T-cell (primary cell): Measurements from ENCODE around the gene COG2. TPM values are rescaled to one million over a fixed set of nuclear protein-coding genes. Genes with fewer than 3 reads are reported as not detected.

Experiments used
- ATAC-seq, 4 experiments: fragments of 200-7000 bp in 3 of 4; fragments of 150-1000 bp in 1 of 4; cut with Tn5 transposase; replicated peaks in 1 of 4; 1 replicate in 3 of 4; 2 replicates in 1 of 4; pipeline ENCODE4 v1.10.0; 2021; ENCODE audit warnings: moderate library complexity in 3 of 4, mild to moderate bottlenecking in 2 of 4, moderate number of reproducible peaks in 1 of 4
- CTCF ChIA-PET, 2 donors: fragments of 300-600 bp; sonication (Branson Sonifier 250); formaldehyde crosslinking; loops; one replicate each; lab custom pipeline; 2022; ENCODE audit warnings: antibody characterized with exemption in 2 of 2; lab: Charles Lee
- POLR2A ChIA-PET, 2 donors: fragments of 300-600 bp; sonication (Branson Sonifier 250); formaldehyde crosslinking; loops; one replicate each; lab custom pipeline; 2022; ENCODE audit warnings: antibody characterized with exemption in 2 of 2; lab: Charles Lee
- DNase-seq, 35 experiments: peaks; one replicate each; pipeline versions ENCODE4 v3.0.0 to v3.0.0-alpha.2; 2013 to 2023
- H3K27ac ChIP-seq: one replicate; pipeline ENCODE4 v1.5.1; 2013; ENCODE audit warnings: low read length
- H3K27me3 ChIP-seq, 2 experiments: replicated peaks in 1 of 2; 1 replicate in 1 of 2; 2 replicates in 1 of 2; pipeline versions ENCODE4 v1.6.1 to v1.7.0; 2013; ENCODE audit warnings: low read length in 1 of 2, mixed read lengths in 1 of 2; ENCODE audit not compliant: control insufficient read depth in 2 of 2, insufficient read depth in 2 of 2; ENCODE audit errors: extremely low read depth in 1 of 2
- H3K36me3 ChIP-seq, 2 donors: 1 replicate in 1 of 2; 2 replicates in 1 of 2; pipeline versions ENCODE4 v1.6.1 to v1.7.0; 2013; ENCODE audit warnings: low read length in 1 of 2; ENCODE audit not compliant: control insufficient read depth in 2 of 2, insufficient read depth in 1 of 2; ENCODE audit errors: extremely low read depth in 1 of 2
- H3K4me1 ChIP-seq, 2 experiments: 1 replicate in 1 of 2; 2 replicates in 1 of 2; pipeline versions ENCODE4 v1.6.1 to v1.7.0; 2013; ENCODE audit warnings: low read length in 2 of 2, mixed read lengths in 1 of 2; ENCODE audit not compliant: insufficient read depth in 2 of 2, control insufficient read depth in 1 of 2; ENCODE audit errors: extremely low read depth in 1 of 2
- H3K4me3 ChIP-seq, 2 donors: 1 replicate in 1 of 2; 2 replicates in 1 of 2; pipeline versions ENCODE4 v1.5.1 to v1.7.0; 2013; ENCODE audit warnings: mild to moderate bottlenecking in 2 of 2, low read length in 1 of 2, moderate library complexity in 1 of 2; ENCODE audit not compliant: control insufficient read depth in 1 of 2; ENCODE audit errors: extremely low read depth in 1 of 2
- H3K9me3 ChIP-seq: 2 replicates; pipeline ENCODE4 v1.7.0; 2013
- H3K27ac Mint-ChIP-seq, 2 donors: one replicate each; pipeline ENCODE4 v1.8.0; 2020 to 2021; ENCODE audit warnings: mild to moderate bottlenecking in 2 of 2, mixed read lengths in 2 of 2
- H3K27me3 Mint-ChIP-seq, 2 donors: one replicate each; pipeline ENCODE4 v1.8.0; 2021 to 2022; ENCODE audit warnings: mixed read lengths in 2 of 2
- H3K36me3 Mint-ChIP-seq: one replicate; pipeline ENCODE4 v1.8.0; 2021; ENCODE audit warnings: mixed read lengths
- H3K4me1 Mint-ChIP-seq, 3 donors: one replicate each; pipeline ENCODE4 v1.8.0; 2020 to 2022; ENCODE audit warnings: mixed read lengths in 3 of 3, mild to moderate bottlenecking in 1 of 3
- H3K4me3 Mint-ChIP-seq, 3 donors: one replicate each; pipeline ENCODE4 v1.8.0; 2020 to 2022; ENCODE audit warnings: mild to moderate bottlenecking in 3 of 3, mixed read lengths in 3 of 3, moderate library complexity in 3 of 3
- H3K9me3 Mint-ChIP-seq, 3 donors: one replicate each; pipeline ENCODE4 v1.8.0; 2020 to 2022; ENCODE audit warnings: mixed read lengths in 3 of 3
- WGBS: methylation state at CpG from one replicate; pipeline ENCODE4 v1.1.5; 2013; ENCODE audit warnings: missing lambda C conversion rate; ENCODE audit not compliant: insufficient coverage; 5-methylcytosine and 5-hydroxymethylcytosine counted together
- total RNA-seq, 35 experiments: library from RNA in 6 of 35; stranded (reverse) in 6 of 35; fragments of 120-200 nt in 1 of 35; gene quantifications; one replicate each; pipeline versions ENCODE4 v1.2.1 to v1.2.4 and lab custom pipeline; 2013 to 2026

Gene COG2
- total RNA-seq, 5 donors from 2014 or later (not counting 1 experiment from before 2014, with no cell fraction given) = 30.5 to 38.6 (median 37.1) TPM

DNA sequence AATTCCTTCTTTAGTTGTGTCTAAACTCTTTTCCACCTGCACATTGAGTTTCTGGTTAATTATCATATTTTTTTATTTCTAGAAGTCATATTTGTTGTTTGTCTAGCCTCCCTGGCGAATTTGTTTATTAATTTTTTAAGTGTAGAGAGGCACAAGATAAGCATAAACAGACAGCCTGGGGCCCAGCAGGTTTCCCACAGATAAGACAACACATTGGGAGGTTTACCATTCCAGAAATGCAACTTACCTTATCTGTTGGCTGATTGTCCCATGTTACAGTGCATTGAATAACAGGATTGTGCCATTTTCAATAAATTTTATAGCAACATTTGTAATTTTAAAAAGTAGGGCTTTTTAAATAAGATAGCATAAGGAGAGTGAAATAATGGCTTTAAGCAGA, 34.9 kb downstream of the COG2 start:
- Histone ChIP-seq H3K36me3 (peaks cover 4 to 85% of the 10 kb centered on the region in 2 donors), H3K4me3 (no peak overlapping the region), H3K9me3 (no peaks in the 10 kb centered on the region), H3K27ac (no peak overlapping the region), H3K27me3 (no peaks in the 10 kb centered on the region), H3K4me1 (peaks cover 0 to 5% of the 10 kb centered on the region in 2 experiments)
- DNase-seq (no peak), ATAC-seq (no peak)
- Mint-ChIP-seq H3K36me3 (peaks cover 64% of the 10 kb centered on the region), H3K9me3 (no peaks in the 10 kb centered on the region), H3K4me3 (no peak overlapping the region), H3K27me3 (no peaks in the 10 kb centered on the region), H3K27ac (no peak overlapping the region), H3K4me1 (no peaks in the 10 kb centered on the region)
- POLR2A ChIA-PET = no interaction called here
- WGBS = no CpG with 5 or more reads among the region's 1 CpG
- CTCF ChIA-PET = no interaction called here

DNA sequence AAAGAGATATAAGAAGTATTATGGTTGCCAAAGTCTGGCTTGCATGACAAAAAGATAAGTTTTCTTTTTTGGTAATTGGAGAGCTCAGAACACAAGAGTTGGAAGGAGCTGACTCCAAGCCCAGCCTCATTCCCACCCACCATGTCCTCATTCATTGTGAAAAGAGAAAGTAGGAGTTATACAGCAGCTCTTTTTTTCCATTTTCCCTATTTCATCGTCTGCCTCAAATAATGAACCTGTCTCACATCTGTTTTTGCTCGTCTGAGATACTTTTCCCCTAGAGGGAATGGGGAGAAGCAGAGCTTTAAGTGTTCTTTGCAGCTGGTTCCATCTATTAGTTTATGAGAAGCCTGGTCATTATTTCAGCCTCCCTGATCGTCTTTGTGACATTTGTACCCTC, 36.9 kb downstream of the COG2 start:
- no peak for DNase-seq
- CTCF ChIA-PET = no interaction called here

DNA sequence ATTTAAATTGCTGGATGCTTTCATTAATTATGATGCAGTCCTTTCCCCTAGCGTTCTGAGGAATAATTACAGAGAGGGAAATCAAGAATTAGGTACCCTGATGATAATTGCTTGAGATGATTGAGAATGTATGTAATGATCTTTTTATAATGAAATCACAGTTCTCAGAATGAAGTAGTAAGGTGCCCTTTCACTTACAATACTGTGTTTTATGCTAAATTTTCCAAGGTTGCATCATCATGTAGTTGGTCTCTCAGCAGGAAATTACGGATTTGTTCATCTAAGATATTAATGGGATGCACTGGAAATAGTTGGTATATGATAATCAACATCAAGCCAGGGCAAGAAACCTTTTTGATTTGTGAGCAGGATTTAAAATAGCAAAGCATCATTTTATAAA, 37.5 kb downstream of the COG2 start:
- no peak overlapping the region for H3K4me3 Mint-ChIP-seq
- H3K27me3 Mint-ChIP-seq = no peaks in the 10 kb centered on the region
- ChIA-PET POLR2A (no interaction called here), CTCF (no interaction called here)
- H3K27ac Mint-ChIP-seq = no peak overlapping the region
- DNase-seq = no peak
- no peak overlapping the region for H3K4me3 ChIP-seq
- ATAC-seq = no peak
- H3K4me1 Mint-ChIP-seq = peaks cover 0 to 5% (median 0%) of the 10 kb centered on the region in 3 donors
- H3K27me3 ChIP-seq = no peaks in the 10 kb centered on the region
- H3K36me3 Mint-ChIP-seq = peaks cover 62% of the 10 kb centered on the region
- H3K9me3 Mint-ChIP-seq = no peaks in the 10 kb centered on the region
- peaks cover 0 to 9% of the 10 kb centered on the region in 2 experiments for H3K4me1 ChIP-seq
- peaks cover 6 to 87% of the 10 kb centered on the region in 2 donors for H3K36me3 ChIP-seq
- H3K27ac ChIP-seq = no peak overlapping the region
- no CpG with 5 or more reads among the region's 2 CpGs for WGBS
- no peaks in the 10 kb centered on the region for H3K9me3 ChIP-seq

More for the DNA sequence above, 36.9 kb downstream of the COG2 start:
- Histone ChIP-seq H3K27ac (no peak overlapping the region), H3K27me3 (no peaks in the 10 kb centered on the region), H3K4me1 (peaks cover 0 to 9% of the 10 kb centered on the region in 2 experiments), H3K4me3 (no peak overlapping the region), H3K9me3 (no peaks in the 10 kb centered on the region), H3K36me3 (peaks cover 6 to 87% of the 10 kb centered on the region in 2 donors)
- WGBS = 88% methylated on average over 1 of the region's 3 CpGs
- no peaks in the 10 kb centered on the region for H3K27me3 Mint-ChIP-seq
- peaks cover 60% of the 10 kb centered on the region for H3K36me3 Mint-ChIP-seq
- H3K9me3 Mint-ChIP-seq = no peaks in the 10 kb centered on the region
- no peak overlapping the region for H3K4me3 Mint-ChIP-seq
- H3K27ac Mint-ChIP-seq = no peak overlapping the region
- POLR2A ChIA-PET = no interaction called here
- H3K4me1 Mint-ChIP-seq = peaks cover 0 to 5% (median 0%) of the 10 kb centered on the region in 3 donors
- ATAC-seq = no peak

DNA sequence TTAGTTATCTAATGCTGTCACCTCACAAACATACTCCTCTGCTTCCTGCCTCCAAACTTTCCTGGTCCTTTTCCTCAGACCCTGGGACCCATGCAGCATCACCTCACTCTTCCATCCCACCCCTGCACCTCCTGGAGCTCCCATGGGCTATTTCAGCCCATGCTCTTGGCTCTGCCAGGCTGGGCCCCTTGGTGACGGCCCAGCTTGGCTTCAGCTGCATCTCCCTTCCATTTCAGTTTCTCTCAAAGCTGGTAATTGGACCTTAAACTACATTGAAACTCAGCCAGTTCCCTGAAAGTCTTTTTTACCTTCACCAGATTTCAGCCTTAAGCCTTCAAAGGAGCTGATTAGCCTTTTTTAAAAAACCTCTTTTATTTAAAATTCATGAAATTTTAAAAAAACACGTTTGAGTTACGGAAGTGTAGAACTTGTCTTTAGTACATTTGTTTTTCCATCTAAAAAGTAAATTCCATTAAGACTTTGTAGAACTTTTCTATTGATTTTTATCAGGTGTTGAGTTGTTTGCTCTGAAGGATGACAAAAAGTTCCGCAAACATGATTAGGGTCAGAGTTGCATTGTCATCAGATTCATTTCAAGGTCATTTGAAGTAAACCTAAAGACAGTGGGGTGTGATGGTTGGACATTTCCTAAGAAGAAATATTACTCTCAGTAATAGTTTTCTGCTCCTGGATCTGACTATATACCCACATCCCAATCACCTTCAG, 38.2 kb downstream of the COG2 start:
- no peaks in the 10 kb centered on the region for H3K27me3 Mint-ChIP-seq
- 0% methylated on average over 1 of the region's 4 CpGs for WGBS
- CTCF ChIA-PET = no interaction called here
- Histone ChIP-seq H3K4me1 (peaks cover 0 to 9% of the 10 kb centered on the region in 2 experiments), H3K36me3 (peaks cover 6 to 88% of the 10 kb centered on the region in 2 donors), H3K27ac (no peak overlapping the region), H3K4me3 (no peak overlapping the region), H3K27me3 (no peaks in the 10 kb centered on the region), H3K9me3 (no peaks in the 10 kb centered on the region)
- no peaks in the 10 kb centered on the region for H3K9me3 Mint-ChIP-seq
- ATAC-seq (no peak), DNase-seq (no peak)
- peaks cover 65% of the 10 kb centered on the region for H3K36me3 Mint-ChIP-seq
- H3K4me3 Mint-ChIP-seq = no peak overlapping the region
- H3K27ac Mint-ChIP-seq = peak overlapping the region in 1 of 2 donors; percentile 41
- peaks cover 0 to 5% (median 0%) of the 10 kb centered on the region in 3 donors for H3K4me1 Mint-ChIP-seq
- POLR2A ChIA-PET = no interaction called here

DNA sequence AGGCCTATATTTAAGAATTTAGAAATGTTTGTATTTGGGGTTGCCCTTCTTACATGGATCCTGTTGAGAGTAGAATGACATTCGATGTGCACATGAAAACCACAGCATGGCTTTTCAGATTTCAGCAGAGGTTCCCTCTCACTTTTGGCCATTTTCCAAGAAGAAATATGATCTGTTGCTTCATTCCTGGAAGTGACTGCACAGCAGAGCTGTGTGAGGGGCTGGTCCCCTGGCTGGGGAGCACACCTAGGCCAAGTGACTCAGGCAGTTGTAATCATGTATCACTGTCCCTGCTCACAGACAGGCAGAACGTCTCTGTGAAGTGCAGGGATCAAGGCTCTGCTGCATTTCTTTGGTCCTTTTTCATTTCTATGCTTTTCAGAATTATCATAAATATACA, 39.3 kb downstream of the COG2 start:
- DNase-seq (no peak), ATAC-seq (no peak)
- Histone ChIP-seq H3K27me3 (no peaks in the 10 kb centered on the region), H3K4me1 (peaks cover 0 to 9% of the 10 kb centered on the region in 2 experiments), H3K36me3 (peaks cover 6 to 87% of the 10 kb centered on the region in 2 donors), H3K9me3 (no peaks in the 10 kb centered on the region), H3K4me3 (no peak overlapping the region), H3K27ac (no peak overlapping the region)
- no peak overlapping the region for H3K4me3 Mint-ChIP-seq
- peaks cover 0 to 5% (median 0%) of the 10 kb centered on the region in 3 donors for H3K4me1 Mint-ChIP-seq
- POLR2A ChIA-PET = no interaction called here
- no peak overlapping the region for H3K27ac Mint-ChIP-seq
- CTCF ChIA-PET = no interaction called here
- 88% methylated on average over 2 of the region's 2 CpGs for WGBS
- H3K9me3 Mint-ChIP-seq = no peaks in the 10 kb centered on the region
- no peaks in the 10 kb centered on the region for H3K27me3 Mint-ChIP-seq
- H3K36me3 Mint-ChIP-seq = peaks cover 63% of the 10 kb centered on the region

DNA sequence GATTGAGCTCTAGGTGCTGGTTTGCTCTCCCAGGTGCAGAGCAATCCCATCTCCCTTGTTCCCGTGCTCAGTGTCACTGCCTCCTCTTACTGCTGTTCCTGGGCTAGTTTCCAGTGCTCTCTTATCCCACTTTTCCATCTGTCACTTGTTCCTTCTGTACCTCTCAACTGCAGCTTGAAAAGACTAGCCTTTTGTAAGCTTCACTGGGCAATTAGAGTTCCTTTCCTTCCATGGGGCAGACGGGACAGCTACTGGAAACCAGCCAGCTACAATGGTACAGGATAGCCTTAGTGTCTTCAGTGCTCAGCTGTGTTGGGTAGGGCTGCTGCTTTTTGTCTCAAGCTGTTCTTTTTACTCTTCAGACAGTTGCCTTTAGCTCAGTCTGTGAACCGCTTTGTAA, 40.0 kb downstream of the COG2 start:
- H3K4me3 ChIP-seq = no peak overlapping the region
- peaks cover 0 to 9% of the 10 kb centered on the region in 2 experiments for H3K4me1 ChIP-seq
- H3K27ac ChIP-seq = no peak overlapping the region
- H3K27me3 ChIP-seq = no peaks in the 10 kb centered on the region
- H3K9me3 Mint-ChIP-seq = no peaks in the 10 kb centered on the region
- no peak for DNase-seq
- POLR2A ChIA-PET = interaction anchor here in 1 of 2 donors (0.5 kb wide), 1 partner anchor 1345 kb away, joined by 3 read pairs; no protein-coding TSS in a partner anchor
- H3K36me3 Mint-ChIP-seq = peaks cover 65% of the 10 kb centered on the region
- no peak for ATAC-seq
- 86% methylated on average over 1 of the region's 3 CpGs for WGBS
- CTCF ChIA-PET = interaction anchor here in 1 of 2 donors (1.1 kb wide), 1 partner anchor 257 kb away, joined by 3 read pairs; no protein-coding TSS in a partner anchor
- H3K27me3 Mint-ChIP-seq = no peaks in the 10 kb centered on the region
- H3K9me3 ChIP-seq = no peaks in the 10 kb centered on the region
- no peak overlapping the region for H3K27ac Mint-ChIP-seq
- H3K4me1 Mint-ChIP-seq = peaks cover 0 to 5% (median 0%) of the 10 kb centered on the region in 3 donors
- no peak overlapping the region for H3K4me3 Mint-ChIP-seq
- peaks cover 12 to 87% of the 10 kb centered on the region in 2 donors for H3K36me3 ChIP-seq
